Epidermal melanocyte (primary cell): ENCODE results near the gene PNMA5.

ENCODE experiments used
- DNase-seq: peaks from one replicate; pipeline ENCODE4 v3.0.0; 2011; ENCODE audit warnings: low spot score; ENCODE audit not compliant: insufficient read length

Gene PNMA5

GRCh38 chrX:152958524-152959465 is 35.1 kb downstream of the PNMA5 start:
- DNase-seq = peak; percentile 40

- no peak for DNase-seq
These were observed 35.9 kb downstream of the PNMA5 start for GRCh38 chrX:152958047-152958446.

GRCh38 chrX:152950786-152951185 is 43.1 kb downstream of the PNMA5 start:
- no peak for DNase-seq

- no peak for DNase-seq
These were observed 44.8 kb downstream of the PNMA5 start for GRCh38 chrX:152949114-152949513.

- DNase-seq = no peak
These were observed 47.2 kb downstream of the PNMA5 start for GRCh38 chrX:152946681-152947080.

GRCh38 chrX:152945021-152945979 is 48.6 kb downstream of the PNMA5 start:
- DNase-seq = no peak

GRCh38 chrX:152943826-152944225 is 50.1 kb downstream of the PNMA5 start:
- DNase-seq = no peak

- DNase-seq = no peak
These were observed 51.9 kb downstream of the PNMA5 start for GRCh38 chrX:152942077-152942442.

- DNase-seq = peak; percentile 54
These were observed 52.4 kb downstream of the PNMA5 start for GRCh38 chrX:152941328-152942076.
